M059J (cell line): Measurements from ENCODE around the gene RASSF4. TPM values are rescaled to one million over a fixed set of nuclear protein-coding genes. Genes with fewer than 3 reads are reported as not detected.

ENCODE experiments used
- DNase-seq: peaks from one replicate; pipeline ENCODE4 v3.0.0-alpha.2; 2012; ENCODE audit warnings: low read depth
- total RNA-seq: library from RNA; depleted of rRNA; stranded (reverse); fragments of >200 nt; shearing (Covaris generic); gene quantifications from 2 replicates; pipeline ENCODE4 v1.2.3, GENCODE V29; 2014

The RASSF4 gene
- total RNA-seq, 1 experiment from 2014 or later = 13.4 TPM

DNA sequence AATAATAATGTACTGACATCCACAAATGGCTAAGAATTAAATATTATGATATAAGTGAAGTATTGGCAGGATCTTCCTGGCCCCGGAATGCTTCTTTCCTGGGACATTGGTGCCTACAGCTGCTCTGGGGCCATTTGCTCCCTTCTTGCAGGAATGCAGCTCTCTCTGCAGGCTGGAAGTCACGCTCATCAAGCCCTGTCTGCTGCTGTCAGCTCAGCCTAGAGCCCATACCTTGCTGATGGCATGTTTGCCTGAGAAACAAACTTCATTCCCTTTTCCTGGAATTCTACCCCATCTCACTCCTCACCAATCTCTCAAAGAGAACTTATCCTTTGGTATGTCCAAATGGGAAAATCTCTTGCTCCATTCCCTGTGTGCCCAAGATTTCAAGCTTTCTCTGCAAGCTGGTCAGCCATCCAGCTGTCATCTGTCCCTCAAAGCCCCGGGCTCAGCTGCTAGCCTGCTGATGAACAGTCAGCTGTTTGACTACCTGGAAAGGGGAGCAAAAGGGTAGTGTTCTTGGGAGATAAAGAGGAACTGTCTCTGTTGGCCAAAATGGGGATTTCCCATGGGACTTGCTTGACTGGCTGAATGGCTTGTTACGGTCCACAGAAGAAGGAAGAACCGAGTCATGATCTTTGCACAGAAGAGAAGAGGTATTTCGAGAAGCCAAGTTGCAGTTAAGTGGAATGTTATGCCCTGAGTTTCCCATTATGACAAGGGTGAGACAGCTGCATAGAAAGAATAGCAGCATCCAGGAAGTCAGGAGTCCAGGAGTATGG, 12.0 kb upstream of the RASSF4 start:
- DNase-seq = no peak

GRCh38 chr10:44948642-44949041, 11.0 kb upstream of the RASSF4 start:
- DNase-seq = no peak

DNA sequence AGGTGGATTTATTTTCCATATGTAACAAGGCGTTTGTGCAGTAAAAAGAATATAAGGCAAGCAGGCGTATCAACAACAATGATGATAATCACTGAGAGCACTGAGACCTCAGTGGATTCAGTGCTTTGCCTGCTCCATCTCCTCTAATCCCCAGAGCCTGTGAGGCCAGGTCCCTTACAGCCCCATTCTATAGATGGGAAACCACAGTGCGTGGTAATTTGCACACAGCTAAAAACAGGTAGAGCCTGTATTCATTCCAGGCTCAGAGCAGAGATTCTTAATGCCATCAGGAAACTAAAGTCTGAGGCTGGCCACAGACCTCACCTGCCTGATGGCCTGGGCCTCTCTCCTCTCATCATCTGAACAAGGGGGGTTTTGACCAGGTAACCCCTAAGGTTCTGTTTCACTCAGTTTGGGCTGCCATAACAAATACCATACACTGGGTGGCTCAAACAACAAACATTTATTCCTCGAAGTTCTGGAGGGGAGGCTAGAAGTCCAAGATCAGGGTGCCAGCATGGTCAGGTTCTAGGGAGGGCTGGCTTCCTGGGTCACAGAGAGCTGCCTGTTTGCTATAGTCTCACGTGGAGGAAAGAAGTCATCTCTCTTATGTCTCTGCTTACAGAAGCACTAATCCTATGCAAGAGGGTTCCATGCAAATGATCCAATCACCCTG, 10.3 kb upstream of the RASSF4 start:
- no peak for DNase-seq

DNA sequence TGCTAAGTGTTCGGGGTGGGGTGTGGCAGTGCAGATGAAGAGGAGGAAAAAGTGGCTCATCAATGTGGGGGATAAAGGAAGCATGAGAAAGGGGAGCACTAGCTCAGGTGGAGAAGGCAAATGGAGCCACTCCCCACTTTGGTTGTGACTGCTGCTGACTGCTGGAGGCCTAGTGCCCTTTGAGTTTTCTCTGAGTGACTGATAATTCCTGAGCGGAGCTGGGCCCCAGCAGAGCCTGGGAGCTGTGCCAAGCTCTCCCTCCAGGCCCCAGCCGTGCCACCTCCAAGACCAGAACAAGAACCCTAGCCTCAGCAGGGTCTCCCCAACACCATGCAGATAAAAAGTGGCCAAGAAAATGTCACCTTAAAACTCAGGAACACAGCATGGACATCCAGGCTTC, 9.7 kb upstream of the RASSF4 start:
- DNase-seq = no peak

DNA sequence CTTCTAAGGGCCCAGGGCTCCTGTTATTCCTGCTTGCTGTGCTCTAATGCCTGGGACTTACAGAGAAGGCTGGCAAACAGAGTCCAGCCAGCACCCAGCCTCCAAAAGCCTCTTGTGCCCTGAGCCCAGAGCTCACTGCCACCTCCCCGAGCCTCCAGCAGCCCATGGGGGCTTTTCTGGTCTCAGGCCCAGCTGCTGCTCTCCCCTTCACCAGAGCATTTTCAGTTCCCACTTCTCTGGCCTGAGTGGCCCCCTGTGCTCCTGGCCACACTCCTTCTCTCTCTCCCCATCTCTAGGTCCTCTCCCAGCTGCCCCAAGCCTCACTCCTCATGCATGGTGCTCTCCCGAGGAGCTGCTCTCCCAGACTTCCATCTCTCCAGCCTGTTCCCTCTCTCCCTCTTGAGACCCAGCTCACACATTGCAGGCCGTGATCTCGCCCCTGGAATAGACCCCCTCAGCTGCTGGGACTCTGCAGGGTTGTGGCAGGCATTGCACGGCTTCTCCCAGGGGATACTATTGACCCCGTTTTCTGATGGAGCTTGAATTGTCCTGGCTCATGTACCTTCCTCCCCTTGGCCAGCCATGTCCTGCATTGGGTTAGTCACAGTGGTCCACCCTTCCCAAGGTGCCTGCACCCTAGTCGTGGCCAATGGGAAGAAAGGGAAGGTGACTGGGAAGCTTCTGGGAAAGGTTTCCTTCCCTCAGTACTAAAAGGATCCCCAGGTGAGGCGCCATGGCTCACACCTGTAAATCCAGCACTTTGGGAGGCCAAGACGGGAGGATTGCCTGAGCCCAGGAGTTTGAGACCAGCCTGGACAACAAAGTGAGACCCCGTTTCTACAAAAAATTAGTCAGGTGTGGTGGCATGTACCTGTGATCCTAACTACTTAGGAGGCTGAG, 9.0 kb upstream of the RASSF4 start:
- no peak for DNase-seq

DNA sequence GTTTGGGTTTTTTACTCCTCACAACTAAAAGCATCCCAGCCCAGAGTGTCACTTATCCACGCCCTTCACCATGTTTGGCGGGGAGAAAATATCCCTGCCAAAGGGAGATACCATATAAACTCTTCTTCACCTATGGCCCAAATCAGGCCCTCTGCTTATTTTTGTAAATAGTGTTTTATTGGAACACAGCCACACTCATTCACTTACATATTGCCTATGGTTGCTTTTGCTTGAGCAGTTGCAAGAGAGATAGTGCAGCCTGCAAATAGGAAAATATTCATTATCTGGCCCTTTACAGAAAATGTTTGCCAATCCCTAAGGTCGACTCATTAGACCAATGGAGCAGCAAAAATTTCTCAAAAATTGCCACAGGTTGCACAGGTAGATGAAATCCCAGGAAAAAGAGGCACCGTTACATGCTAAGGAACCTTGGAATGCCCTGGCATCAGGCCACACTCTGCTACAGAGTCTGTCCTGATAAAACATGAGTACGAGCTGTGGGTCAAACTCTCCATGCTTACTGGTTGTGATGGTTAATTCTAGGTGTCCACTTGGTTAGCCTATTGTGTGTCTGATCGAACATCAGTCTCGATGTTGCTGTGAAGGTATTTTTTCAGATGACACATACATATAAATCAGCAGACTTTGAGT, 7.9 kb upstream of the RASSF4 start:
- DNase-seq = no peak

DNA sequence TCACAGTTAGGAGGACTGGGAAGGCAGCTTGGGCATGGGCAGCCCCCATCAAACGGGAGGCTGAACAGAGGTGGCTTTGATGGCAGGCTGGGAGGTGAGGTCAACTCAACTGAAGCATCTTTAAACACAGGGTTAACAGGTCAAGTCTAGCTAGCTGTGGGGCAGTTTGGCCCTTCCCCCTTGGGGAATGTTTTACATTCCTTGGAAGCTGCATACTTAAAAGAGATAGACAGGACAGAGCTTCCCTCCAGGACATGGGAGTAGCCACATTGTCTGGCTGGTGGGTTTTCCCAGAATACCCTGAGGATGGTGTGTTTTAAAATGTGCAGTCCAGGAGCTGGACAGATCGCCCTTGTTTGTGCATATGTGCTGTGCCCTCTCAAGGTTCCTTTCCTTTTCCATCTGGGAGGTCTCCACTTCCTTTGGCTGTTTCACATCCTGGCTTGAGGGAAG, 6.8 kb upstream of the RASSF4 start:
- no peak for DNase-seq

DNA sequence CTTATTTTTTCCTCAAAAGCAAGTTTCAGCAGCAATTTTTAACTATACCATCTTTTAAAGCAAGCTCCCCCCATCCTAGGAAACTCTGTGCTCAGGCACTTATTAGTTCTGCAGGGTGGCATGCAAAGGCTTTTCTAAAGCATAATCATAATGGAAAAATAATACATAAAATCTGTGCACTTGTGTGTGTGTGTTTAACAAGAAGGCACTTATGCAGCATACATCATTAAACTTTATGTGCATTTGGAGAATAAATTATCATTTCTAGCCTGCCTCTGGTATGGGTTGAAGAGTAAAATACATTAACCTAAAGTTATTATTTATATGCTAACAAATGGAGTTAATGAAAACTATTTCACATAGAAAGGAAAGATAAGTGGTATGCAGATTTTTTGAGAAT, 5.6 kb upstream of the RASSF4 start:
- no peak for DNase-seq

- DNase-seq = no peak
These were observed 4.6 kb upstream of the RASSF4 start for GRCh38 chr10:44954962-44955361.

DNA sequence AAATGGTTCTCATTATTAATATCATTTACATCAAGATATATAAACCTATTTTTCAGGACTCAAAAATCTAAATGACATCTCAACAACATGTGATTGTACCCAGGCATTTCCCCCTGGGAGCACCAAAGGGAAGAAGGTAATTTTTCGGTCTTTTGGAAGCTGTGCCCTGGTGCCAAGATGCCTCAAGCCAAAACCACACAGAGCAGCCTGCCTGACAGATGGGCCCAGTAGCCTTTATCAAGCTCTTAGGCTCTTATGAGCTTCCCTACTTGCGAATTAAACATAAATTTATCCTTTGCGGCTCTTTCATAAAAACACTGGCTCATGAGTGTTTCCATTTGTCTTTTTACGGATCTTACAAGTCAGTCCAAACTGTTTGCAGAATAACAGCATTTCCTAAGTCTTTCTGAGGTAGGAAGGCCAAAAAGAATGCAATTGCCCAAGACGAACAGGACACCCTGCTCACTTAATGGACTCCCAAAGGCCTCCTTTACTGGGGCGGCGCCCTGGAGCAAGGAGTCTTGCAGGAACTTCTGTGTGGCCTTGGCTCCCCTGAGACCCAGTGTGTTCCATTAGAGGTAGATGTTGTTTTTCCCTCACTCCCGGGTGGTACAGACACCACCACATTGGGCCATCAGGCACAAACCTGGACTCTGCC, 4.1 kb upstream of the RASSF4 start:
- no peak for DNase-seq

GRCh38 chr10:44956226-44956625, 3.4 kb upstream of the RASSF4 start:
- DNase-seq = no peak

- DNase-seq = no peak
These were observed 2.6 kb upstream of the RASSF4 start for GRCh38 chr10:44956717-44957706.

- DNase-seq = peak; percentile 84
These were observed 1.3 kb upstream of the RASSF4 start for GRCh38 chr10:44958196-44958897.

- no peak for DNase-seq
These were observed 730 bp upstream of the RASSF4 start for GRCh38 chr10:44958898-44959246.

DNA sequence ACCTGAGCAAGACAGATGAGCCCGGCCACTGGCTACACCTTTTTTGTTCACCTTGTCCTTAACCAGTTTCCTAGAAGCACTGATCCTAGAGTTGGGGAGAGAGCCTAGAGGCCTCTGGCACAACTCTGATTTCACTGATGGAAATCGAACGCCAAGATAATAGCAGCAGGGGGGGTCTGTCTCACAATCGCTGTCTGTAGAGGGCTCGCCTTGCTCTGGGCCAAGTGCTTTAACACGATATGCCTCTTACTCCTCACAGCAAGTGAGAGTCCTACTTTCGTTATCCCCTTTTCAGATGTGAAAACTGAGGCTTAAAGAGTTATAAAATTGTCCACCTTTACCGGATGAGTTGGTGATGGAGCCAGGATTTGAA, 472 bp downstream of the RASSF4 start:
- DNase-seq = no peak

- no peak for DNase-seq
These were observed 1.1 kb downstream of the RASSF4 start for GRCh38 chr10:44960482-44961229.

GRCh38 chr10:44961230-44961571, 1.6 kb downstream of the RASSF4 start:
- no peak for DNase-seq

- no peak for DNase-seq
These were observed 2.5 kb downstream of the RASSF4 start for GRCh38 chr10:44961931-44962750.
